HG03378 (cell line): ENCODE data around the gene EPYC.

Experiments used
- ATAC-seq: cut with Tn5 transposase; IDR thresholded peaks from one replicate; pipeline ENCODE4 v1.9.1; 2021; ENCODE audit warnings: mild to moderate bottlenecking, moderate library complexity; ENCODE audit not compliant: unreplicated experiment

The EPYC gene

DNA sequence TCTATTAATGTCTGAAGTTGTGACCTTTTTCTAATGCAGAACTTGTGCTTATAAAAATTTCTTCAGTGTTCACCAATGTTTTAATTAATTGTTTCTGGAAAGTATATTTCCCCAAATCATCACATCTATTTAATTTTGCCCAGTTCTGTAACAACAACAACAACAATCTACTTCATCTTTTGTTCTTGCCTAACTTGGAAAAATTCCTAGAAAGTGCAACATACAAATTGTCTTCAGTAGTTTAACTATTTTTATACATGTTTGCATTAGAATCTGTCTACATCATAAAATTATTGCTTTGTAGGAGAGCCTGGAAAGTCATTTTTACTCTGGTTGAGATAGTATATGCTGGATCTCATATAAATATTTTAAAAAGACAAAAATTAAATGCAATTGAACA lies 88.3 kb downstream of the EPYC start:
- no peak for ATAC-seq

DNA sequence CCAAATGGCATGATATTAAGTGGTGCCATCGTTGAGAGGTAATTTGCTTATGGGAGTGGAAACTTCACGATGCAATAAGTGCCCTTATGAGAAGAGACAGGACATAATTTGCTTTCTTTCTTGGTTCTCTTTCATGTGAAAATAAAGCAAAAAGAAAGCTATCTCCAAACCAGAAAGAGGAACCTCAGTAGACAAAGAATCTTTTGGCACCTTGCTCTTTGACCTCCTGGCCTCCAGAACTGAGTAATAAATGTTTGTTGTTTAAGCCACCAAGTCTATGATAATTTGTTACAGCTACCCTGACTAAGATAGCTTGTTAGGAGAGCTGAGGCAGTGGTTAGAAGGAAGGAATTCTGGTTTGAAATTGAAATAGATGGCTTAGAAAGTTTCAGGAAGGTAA lies 89.4 kb downstream of the EPYC start:
- ATAC-seq = no peak
